GM23338 (cell line): ENCODE measurements around the gene PRAC1. TPM values are rescaled to one million over a fixed set of nuclear protein-coding genes. Genes with fewer than 3 reads are reported as not detected.

Source experiments
- ATAC-seq: fragments of 200-7000 bp; cut with Tn5 transposase; 3 replicates; pipeline ENCODE4 v1.9.1; 2020
- DNase-seq: peaks from one replicate; pipeline ENCODE4 v3.0.0-alpha.2; 2015; ENCODE audit warnings: low spot score
- H2AFZ ChIP-seq: fragments of 200-600 bp; sonication (generic); 2 replicates; pipeline ENCODE4 v1.8.0; 2016; ENCODE audit warnings: antibody characterized with exemption, mild to moderate bottlenecking, moderate library complexity
- H3F3A ChIP-seq: fragments of 200-600 bp; sonication (generic); replicated peaks from 2 replicates; pipeline ENCODE4 v1.8.0; 2017; ENCODE audit warnings: antibody characterized with exemption, mixed run types, low read depth
- H3K27ac ChIP-seq: fragments of 200-600 bp; sonication (generic); 2 replicates; pipeline ENCODE4 v1.6.1; 2016; ENCODE audit warnings: low read depth
- H3K27me3 ChIP-seq: fragments of 200-600 bp; sonication (generic); 2 replicates; pipeline ENCODE4 v1.8.0; 2016; ENCODE audit warnings: mild to moderate bottlenecking, mixed run types, moderate library complexity; ENCODE audit not compliant: insufficient read depth
- H3K36me3 ChIP-seq: fragments of 200-600 bp; sonication (generic); 2 replicates; pipeline ENCODE4 v1.8.0; 2016; ENCODE audit warnings: mild to moderate bottlenecking; ENCODE audit not compliant: insufficient read depth
- H3K4me1 ChIP-seq: fragments of 200-600 bp; sonication (generic); 2 replicates; pipeline ENCODE4 v1.8.0; 2016; ENCODE audit warnings: mild to moderate bottlenecking, moderate library complexity; ENCODE audit not compliant: insufficient read depth
- H3K4me2 ChIP-seq: fragments of 200-600 bp; sonication (generic); 2 replicates; pipeline ENCODE4 v1.7.1; 2017; ENCODE audit warnings: mixed run types
- H3K4me3 ChIP-seq: fragments of 200-600 bp; sonication (generic); 2 replicates; pipeline ENCODE4 v1.6.1; 2016; ENCODE audit warnings: mixed run types
- H3K79me2 ChIP-seq: fragments of 200-600 bp; sonication (generic); replicated peaks from 2 replicates; pipeline ENCODE4 v1.8.0; 2017; ENCODE audit warnings: mild to moderate bottlenecking; ENCODE audit not compliant: insufficient read depth
- H3K9me2 ChIP-seq: fragments of 200-600 bp; sonication (generic); 2 replicates; pipeline ENCODE4 v1.8.0; 2017; ENCODE audit not compliant: insufficient read depth
- H4K20me1 ChIP-seq: fragments of 200-600 bp; sonication (generic); replicated peaks from 2 replicates; pipeline ENCODE4 v1.8.0; 2017; ENCODE audit warnings: mild to moderate bottlenecking; ENCODE audit not compliant: insufficient read depth
- H3K27ac Mint-ChIP-seq: 2 replicates; pipeline ENCODE4 v1.8.0; 2020; ENCODE audit warnings: inconsistent platforms, mild to moderate bottlenecking, moderate library complexity, mixed read lengths
- H3K27me3 Mint-ChIP-seq: 3 replicates; pipeline ENCODE4 v1.8.0; 2022; ENCODE audit warnings: low read depth, mild to moderate bottlenecking, moderate library complexity, mixed read lengths, inconsistent platforms; ENCODE audit not compliant: insufficient read depth, poor library complexity
- H3K36me3 Mint-ChIP-seq: 3 replicates; pipeline ENCODE4 v1.8.0; 2021; ENCODE audit warnings: low read depth, mild to moderate bottlenecking, inconsistent platforms, moderate library complexity, mixed read lengths
- H3K4me1 Mint-ChIP-seq: 3 replicates; pipeline ENCODE4 v1.8.0; 2020; ENCODE audit warnings: mild to moderate bottlenecking, inconsistent platforms, mixed read lengths
- H3K4me3 Mint-ChIP-seq: 3 replicates; pipeline ENCODE4 v1.8.0; 2021; ENCODE audit warnings: moderate library complexity, mild to moderate bottlenecking, inconsistent platforms, mixed read lengths
- H3K9me3 Mint-ChIP-seq: 3 replicates; pipeline ENCODE4 v1.8.0; 2020; ENCODE audit warnings: moderate library complexity, mild to moderate bottlenecking, inconsistent platforms, mixed read lengths
- EZH2 ChIP-seq: fragments of 200-600 bp; sonication (generic); IDR thresholded peaks from one replicate; pipeline ENCODE4 v1.8.0; 2017; ENCODE audit warnings: antibody characterized with exemption, mild to moderate bottlenecking, low read depth; ENCODE audit not compliant: unreplicated experiment
- JUNB ChIP-seq: IDR thresholded peaks from one replicate; pipeline ENCODE4 v1.6.1; 2016; ENCODE audit warnings: antibody characterized with exemption; ENCODE audit not compliant: unreplicated experiment
- NANOG ChIP-seq: IDR thresholded peaks from 2 replicates; pipeline ENCODE4 v1.6.1; 2016; ENCODE audit warnings: antibody characterized with exemption, borderline replicate concordance
- ZNF331 ChIP-seq: fragments of 250-450 bp; sonication (Bioruptor Pico); IDR thresholded peaks from 2 replicates; pipeline ENCODE4 v1.5.0; 2020; ENCODE audit warnings: low read depth, mild to moderate bottlenecking, moderate library complexity
- polyA plus RNA-seq: library from polyadenylated mRNA; unstranded; fragments of >200 nt; fragmentation: Nextera tagmentation; extraction: Ambion mirVana; gene quantifications from 2 replicates; pipeline ENCODE4 v1.2.1, GENCODE V29; 2016
- total RNA-seq: library from RNA; depleted of rRNA; stranded (reverse); fragments of >200 nt; shearing (Covaris generic); gene quantifications from 2 replicates; pipeline ENCODE4 v1.2.3, GENCODE V29; 2014
- TF ChIP-seq, protein P1 (sequence below): IDR thresholded peaks from one replicate; pipeline ENCODE4 v1.6.1; 2018; ENCODE audit warnings: antibody characterized with exemption; ENCODE audit not compliant: unreplicated experiment
- TF ChIP-seq, protein P2 (sequence below), 2 experiments: fragments of 200-600 bp in 1 of 2; sonication (generic) in 1 of 2; conservative IDR thresholded peaks; 2 replicates each; pipeline versions ENCODE4 v1.5.1 to v1.6.1; 2016 to 2017; ENCODE audit warnings: antibody characterized with exemption in 2 of 2, low read depth in 2 of 2, mild to moderate bottlenecking in 2 of 2, moderate library complexity in 1 of 2

The PRAC1 gene
- total and polyA plus RNA-seq, 2 experiments from 2014 or later: not detected

DNA sequence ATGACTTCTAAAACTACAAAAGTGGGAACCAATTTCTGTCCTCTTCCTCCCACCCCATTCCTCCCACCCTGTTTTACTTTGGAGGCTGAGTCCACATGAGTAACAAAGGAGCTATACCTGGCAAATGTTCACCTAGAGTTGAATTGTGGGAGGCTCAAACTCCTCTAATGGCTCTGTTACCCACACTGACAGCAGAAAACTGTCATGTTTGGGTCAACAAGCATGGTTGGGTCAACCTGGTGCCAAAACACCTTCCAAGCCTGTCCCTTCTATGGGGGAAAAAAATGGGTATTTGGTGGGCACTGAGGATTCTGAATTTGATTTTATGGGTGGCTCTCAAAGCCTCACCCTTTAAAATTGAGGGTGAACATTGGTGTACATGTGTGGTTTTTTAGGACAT, 18.2 kb upstream of the PRAC1 start:
- H3K79me2 ChIP-seq: no peaks in the 10 kb centered on the region
- H3K4me3 ChIP-seq: no peak overlapping the region
- DNase-seq: no peak
- H3K4me1 Mint-ChIP-seq: peaks cover 8% of the 10 kb centered on the region
- peaks cover 9% of the 10 kb centered on the region; the same call in 1 of the 2 replicates for H3K4me1 ChIP-seq
- no peaks in the 10 kb centered on the region; the same call in 1 of the 2 replicates for H3K36me3 ChIP-seq
- no peak overlapping the region for H3K27ac ChIP-seq
- peaks cover 99% of the 10 kb centered on the region for H3K27me3 Mint-ChIP-seq
- peaks cover 11% of the 10 kb centered on the region; the same call in 1 of the 2 replicates for H3F3A ChIP-seq
- TF ChIP-seq EZH2 (no peak), JUNB (no peak), NANOG (no peak), ZNF331 (no peak)
- TF ChIP-seq, protein P1, sequence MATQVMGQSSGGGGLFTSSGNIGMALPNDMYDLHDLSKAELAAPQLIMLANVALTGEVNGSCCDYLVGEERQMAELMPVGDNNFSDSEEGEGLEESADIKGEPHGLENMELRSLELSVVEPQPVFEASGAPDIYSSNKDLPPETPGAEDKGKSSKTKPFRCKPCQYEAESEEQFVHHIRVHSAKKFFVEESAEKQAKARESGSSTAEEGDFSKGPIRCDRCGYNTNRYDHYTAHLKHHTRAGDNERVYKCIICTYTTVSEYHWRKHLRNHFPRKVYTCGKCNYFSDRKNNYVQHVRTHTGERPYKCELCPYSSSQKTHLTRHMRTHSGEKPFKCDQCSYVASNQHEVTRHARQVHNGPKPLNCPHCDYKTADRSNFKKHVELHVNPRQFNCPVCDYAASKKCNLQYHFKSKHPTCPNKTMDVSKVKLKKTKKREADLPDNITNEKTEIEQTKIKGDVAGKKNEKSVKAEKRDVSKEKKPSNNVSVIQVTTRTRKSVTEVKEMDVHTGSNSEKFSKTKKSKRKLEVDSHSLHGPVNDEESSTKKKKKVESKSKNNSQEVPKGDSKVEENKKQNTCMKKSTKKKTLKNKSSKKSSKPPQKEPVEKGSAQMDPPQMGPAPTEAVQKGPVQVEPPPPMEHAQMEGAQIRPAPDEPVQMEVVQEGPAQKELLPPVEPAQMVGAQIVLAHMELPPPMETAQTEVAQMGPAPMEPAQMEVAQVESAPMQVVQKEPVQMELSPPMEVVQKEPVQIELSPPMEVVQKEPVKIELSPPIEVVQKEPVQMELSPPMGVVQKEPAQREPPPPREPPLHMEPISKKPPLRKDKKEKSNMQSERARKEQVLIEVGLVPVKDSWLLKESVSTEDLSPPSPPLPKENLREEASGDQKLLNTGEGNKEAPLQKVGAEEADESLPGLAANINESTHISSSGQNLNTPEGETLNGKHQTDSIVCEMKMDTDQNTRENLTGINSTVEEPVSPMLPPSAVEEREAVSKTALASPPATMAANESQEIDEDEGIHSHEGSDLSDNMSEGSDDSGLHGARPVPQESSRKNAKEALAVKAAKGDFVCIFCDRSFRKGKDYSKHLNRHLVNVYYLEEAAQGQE: no peak
- TF ChIP-seq, protein P2, sequence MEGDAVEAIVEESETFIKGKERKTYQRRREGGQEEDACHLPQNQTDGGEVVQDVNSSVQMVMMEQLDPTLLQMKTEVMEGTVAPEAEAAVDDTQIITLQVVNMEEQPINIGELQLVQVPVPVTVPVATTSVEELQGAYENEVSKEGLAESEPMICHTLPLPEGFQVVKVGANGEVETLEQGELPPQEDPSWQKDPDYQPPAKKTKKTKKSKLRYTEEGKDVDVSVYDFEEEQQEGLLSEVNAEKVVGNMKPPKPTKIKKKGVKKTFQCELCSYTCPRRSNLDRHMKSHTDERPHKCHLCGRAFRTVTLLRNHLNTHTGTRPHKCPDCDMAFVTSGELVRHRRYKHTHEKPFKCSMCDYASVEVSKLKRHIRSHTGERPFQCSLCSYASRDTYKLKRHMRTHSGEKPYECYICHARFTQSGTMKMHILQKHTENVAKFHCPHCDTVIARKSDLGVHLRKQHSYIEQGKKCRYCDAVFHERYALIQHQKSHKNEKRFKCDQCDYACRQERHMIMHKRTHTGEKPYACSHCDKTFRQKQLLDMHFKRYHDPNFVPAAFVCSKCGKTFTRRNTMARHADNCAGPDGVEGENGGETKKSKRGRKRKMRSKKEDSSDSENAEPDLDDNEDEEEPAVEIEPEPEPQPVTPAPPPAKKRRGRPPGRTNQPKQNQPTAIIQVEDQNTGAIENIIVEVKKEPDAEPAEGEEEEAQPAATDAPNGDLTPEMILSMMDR (conservative IDR thresholded peaks at IDR 0.05; ENCODE audit: low read depth in 2 of 2): no peak
- H3K9me3 Mint-ChIP-seq: peaks cover 3% of the 10 kb centered on the region; the same call in 1 of the 3 replicates
- no peaks in the 10 kb centered on the region for H3K36me3 Mint-ChIP-seq
- no peak overlapping the region for H3K4me3 Mint-ChIP-seq
- H3K4me2 ChIP-seq: no peak overlapping the region
- no peaks in the 10 kb centered on the region for H3K9me2 ChIP-seq
- ATAC-seq: no peak
- peaks cover 46% of the 10 kb centered on the region for H4K20me1 ChIP-seq
- peaks cover 100% of the 10 kb centered on the region for H3K27me3 ChIP-seq
- H3K27ac Mint-ChIP-seq: no peak overlapping the region
- H2AFZ ChIP-seq: no peak overlapping the region

DNA sequence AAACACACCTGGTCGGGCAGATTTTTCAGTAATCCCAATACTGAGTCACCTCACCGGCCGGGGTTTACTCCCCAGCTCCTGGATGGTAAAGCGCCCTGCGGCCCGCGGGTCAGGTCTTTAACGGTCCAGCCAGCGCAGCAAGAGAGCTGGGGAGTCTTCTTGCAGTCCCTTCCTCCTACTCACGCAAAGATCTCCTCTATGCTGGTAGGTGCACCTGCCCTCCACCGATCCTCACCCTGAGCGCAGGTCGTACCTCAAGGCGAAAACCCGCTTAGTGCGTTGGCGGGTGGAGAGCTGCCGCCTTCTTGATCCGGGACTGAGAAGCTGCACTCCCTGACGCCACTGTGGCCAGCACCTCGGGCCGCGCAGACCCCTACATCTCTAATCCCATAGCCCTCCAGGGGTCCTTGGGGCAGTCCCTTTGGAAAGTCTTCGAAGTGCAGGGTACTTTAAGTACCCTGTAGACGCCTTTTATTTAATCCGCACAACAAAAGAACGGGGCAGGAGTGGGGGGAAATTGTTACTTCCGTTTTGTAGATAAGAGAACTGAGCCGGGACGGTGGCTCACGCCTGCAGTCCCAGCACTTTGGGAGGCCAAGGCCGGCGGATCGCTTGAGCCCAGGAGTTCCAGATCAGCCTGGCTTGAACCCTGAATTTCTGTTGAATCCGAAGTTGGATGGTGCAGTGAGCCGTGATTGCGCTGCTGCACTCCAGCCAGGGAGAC, 16.6 kb upstream of the PRAC1 start:
- no peaks in the 10 kb centered on the region for H3K79me2 ChIP-seq
- H3K27me3 ChIP-seq: peaks cover 100% of the 10 kb centered on the region
- peak; percentile 71 for ATAC-seq
- peaks cover 55% of the 10 kb centered on the region for H4K20me1 ChIP-seq
- peaks cover 10% of the 10 kb centered on the region for H3F3A ChIP-seq
- Mint-ChIP-seq H3K36me3 (no peaks in the 10 kb centered on the region), H3K9me3 (peaks cover 3% of the 10 kb centered on the region; the same call in 1 of the 3 replicates), H3K27ac (no peak overlapping the region), H3K4me3 (no peak overlapping the region), H3K4me1 (peaks cover 5% of the 10 kb centered on the region; the same call in 2 of the 3 replicates), H3K27me3 (peaks cover 100% of the 10 kb centered on the region)
- H3K4me1 ChIP-seq: peaks cover 9% of the 10 kb centered on the region; the same call in 1 of the 2 replicates
- no peaks in the 10 kb centered on the region for H3K9me2 ChIP-seq
- TF ChIP-seq EZH2 (peak; percentile 98), NANOG (peak; percentile 30; the same call in 1 of the 2 replicates)
- TF ChIP-seq, protein P2 (conservative IDR thresholded peaks at IDR 0.05; ENCODE audit: low read depth in 2 of 2): no peak
- peak overlapping the region; percentile 55; the same call in 1 of the 2 replicates for H3K4me2 ChIP-seq
- H2AFZ ChIP-seq: no peak overlapping the region
- no peak overlapping the region for H3K27ac ChIP-seq
- DNase-seq: peak; percentile 69
- H3K36me3 ChIP-seq: no peaks in the 10 kb centered on the region
- H3K4me3 ChIP-seq: no peak overlapping the region
